Measurements from ENCODE around the gene ADAMTS2.

Gene ADAMTS2

DNA sequence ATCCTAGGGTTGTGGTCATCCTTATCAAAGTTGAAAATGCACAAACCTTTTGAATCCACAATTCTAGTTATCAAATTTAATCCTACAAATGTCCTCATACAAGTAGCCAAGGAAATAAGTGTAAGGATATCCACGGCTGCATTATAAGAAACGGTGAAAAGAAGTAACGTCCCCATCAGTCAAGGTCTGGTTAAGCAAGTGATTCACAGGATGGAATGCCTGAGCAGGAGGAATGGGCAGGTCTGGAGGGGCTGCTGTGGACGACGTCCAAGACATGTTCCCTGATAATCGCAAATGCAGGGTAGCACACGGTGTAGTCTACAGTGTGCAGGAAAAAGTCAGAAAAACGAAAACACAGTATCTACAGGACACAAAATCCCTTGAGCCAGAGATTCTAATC is 118.6 kb downstream of the ADAMTS2 start:
- H3K4me3 ChIP-seq = no peak overlapping the region
- no peaks in the 10 kb centered on the region for H3K36me3 ChIP-seq (replicated peaks)
- H3K9me3 ChIP-seq = no peaks in the 10 kb centered on the region
- H3K27me3 ChIP-seq (ENCODE audit: low read depth) = no peaks in the 10 kb centered on the region
- no peaks in the 10 kb centered on the region for H3K4me1 ChIP-seq
- no peak for DNase-seq (ENCODE audit: low spot score in 2 of 2)
- in situ Hi-C loops (cut with MboI; ENCODE audit: low sequenced_read_pairs) = no loop called here

- Histone ChIP-seq H3K4me1 (no peaks in the 10 kb centered on the region), H3K27me3 (ENCODE audit: low read depth) (no peaks in the 10 kb centered on the region), H3K4me3 (no peak overlapping the region), H3K36me3 (replicated peaks) (no peaks in the 10 kb centered on the region), H3K9me3 (no peaks in the 10 kb centered on the region)
- in situ Hi-C loops (cut with MboI; ENCODE audit: low sequenced_read_pairs) = no loop called here
- DNase-seq (ENCODE audit: low spot score in 2 of 2) = no peak
Measured at GRCh38 chr5:179225387-179225786, 119.9 kb downstream of the ADAMTS2 start.

DNA sequence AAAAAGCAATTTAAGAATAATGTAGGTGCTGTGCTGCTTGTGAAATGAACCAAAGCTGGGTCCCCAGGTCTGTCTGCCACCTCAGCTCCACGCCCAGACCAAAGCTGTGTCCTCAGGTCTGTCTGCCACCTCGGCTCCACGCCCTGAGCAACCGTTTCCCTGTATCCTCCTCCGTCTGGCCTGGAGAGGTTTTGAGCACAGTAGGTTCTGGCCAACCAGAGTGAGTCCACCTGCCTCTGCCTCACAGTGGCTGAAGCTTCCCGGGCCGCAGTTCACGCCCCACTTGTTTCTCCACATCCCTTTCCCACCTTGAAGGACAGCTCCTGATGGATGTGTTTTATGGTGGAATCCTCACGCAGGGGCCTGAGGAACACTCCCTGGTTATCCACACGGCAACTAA is 120.5 kb downstream of the ADAMTS2 start:
- Histone ChIP-seq H3K36me3 (replicated peaks) (no peaks in the 10 kb centered on the region), H3K4me3 (no peak overlapping the region), H3K27me3 (ENCODE audit: low read depth) (no peaks in the 10 kb centered on the region), H3K9me3 (no peaks in the 10 kb centered on the region), H3K4me1 (no peaks in the 10 kb centered on the region)
- no peak for DNase-seq (ENCODE audit: low spot score in 2 of 2)
- in situ Hi-C loops (cut with MboI; ENCODE audit: low sequenced_read_pairs) = no loop called here

DNA sequence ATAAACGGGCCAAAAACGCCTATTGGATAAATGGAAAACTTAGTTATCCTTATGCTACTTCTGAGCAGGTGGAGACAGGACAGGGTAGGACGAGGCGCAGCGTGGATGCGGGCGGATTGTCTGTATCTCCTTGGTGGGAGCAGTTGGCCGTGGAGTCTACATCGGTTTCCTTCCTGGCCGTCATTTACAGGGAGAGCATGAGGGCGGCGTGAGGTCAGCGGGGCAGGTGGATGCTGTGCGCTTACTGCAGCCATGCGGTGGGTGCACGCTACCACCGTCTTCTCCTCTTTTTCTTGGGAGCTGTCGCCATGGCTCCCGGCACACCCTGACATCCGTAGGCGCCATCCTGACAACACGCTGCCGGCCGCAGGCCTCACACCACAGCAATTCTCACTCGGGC is 121.3 kb downstream of the ADAMTS2 start:
- no peak for DNase-seq (ENCODE audit: low spot score in 2 of 2)
- Histone ChIP-seq H3K27me3 (ENCODE audit: low read depth) (no peaks in the 10 kb centered on the region), H3K36me3 (replicated peaks) (no peaks in the 10 kb centered on the region), H3K4me1 (no peaks in the 10 kb centered on the region), H3K9me3 (no peaks in the 10 kb centered on the region), H3K4me3 (no peak overlapping the region)
- in situ Hi-C loops (cut with MboI; ENCODE audit: low sequenced_read_pairs) = no loop called here

DNA sequence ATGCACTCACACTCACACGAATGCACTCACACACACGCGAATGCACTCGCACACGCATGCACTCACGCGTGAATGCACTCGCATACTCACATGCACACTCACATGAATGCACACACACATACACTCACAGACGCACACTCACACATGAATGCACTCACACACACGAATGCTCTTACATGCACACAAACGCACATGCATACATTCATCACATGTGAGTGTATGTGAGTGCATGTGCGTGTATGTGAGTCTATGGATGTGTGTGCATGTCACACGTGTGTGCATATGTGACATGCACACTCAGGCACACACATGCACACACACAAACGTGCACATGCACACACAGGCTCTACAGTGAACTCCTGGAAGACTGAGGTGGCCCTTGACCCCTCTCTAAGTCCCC is 121.7 kb downstream of the ADAMTS2 start:
- no peak for DNase-seq (ENCODE audit: low spot score in 2 of 2)
- Histone ChIP-seq H3K27me3 (ENCODE audit: low read depth) (no peaks in the 10 kb centered on the region), H3K9me3 (no peaks in the 10 kb centered on the region), H3K4me1 (no peaks in the 10 kb centered on the region), H3K4me3 (no peak overlapping the region), H3K36me3 (replicated peaks) (no peaks in the 10 kb centered on the region)
- in situ Hi-C loops (cut with MboI; ENCODE audit: low sequenced_read_pairs) = no loop called here

DNA sequence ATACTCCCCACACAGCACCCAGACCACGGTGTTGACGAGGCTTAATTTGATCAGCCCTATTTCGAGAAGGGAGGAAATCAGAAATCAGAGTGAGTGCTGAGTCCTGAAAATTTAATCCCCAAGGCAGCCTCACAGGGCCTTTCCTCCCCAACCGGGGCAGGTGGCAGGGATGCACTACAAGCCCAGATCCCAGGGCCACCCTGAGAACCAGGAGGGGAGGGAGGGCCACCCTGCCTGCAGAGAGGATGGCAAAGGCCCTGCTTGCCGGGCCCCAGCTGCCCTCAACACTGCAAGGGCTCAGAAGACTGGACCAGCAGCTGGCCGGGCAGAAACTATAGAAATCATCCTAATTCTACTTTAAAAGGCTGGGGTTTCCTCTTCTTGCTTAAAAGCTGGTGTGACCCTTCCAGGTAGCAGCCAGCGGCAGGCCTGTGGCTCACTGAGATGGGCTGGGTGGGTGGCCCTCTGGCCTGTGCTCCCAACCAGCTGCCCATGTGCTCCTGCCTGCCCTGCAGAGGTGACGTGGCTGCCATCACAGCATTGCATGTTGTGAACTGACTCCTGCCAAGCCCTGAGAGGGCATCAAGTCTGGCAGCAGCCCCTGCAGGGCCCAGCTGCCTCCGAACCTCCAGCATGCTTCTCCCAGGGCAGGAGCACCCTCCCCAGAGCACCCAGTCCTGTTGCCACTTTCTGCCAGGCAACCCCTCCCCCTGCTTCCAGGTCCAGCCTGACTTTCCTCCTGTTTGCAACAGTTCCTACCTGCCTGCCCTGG is 122.8 kb downstream of the ADAMTS2 start:
- Histone ChIP-seq H3K36me3 (replicated peaks) (no peaks in the 10 kb centered on the region), H3K4me1 (no peaks in the 10 kb centered on the region), H3K9me3 (no peaks in the 10 kb centered on the region), H3K4me3 (no peak overlapping the region), H3K27me3 (ENCODE audit: low read depth) (no peaks in the 10 kb centered on the region)
- in situ Hi-C loops (cut with MboI; ENCODE audit: low sequenced_read_pairs) = no loop called here
- DNase-seq (ENCODE audit: low spot score in 2 of 2) = no peak

DNA sequence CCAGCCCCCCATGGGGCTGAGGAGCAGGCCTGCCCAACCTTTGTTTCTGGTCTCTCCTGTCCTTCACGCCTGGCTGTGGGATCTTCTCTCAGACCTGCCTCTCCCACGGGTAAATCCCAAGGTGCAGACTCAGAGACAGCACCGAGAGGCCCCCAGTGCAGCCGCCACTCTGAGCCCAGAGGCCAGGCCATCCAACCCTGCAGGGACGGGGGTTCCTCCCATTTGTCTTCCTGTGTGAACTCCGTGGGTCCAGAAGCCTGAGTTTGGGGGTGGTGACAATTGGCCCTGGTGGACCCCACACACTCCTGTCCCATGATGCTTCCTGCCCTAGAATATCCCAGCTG is 123.4 kb downstream of the ADAMTS2 start:
- Histone ChIP-seq H3K4me3 (no peak overlapping the region), H3K9me3 (no peaks in the 10 kb centered on the region), H3K36me3 (replicated peaks) (no peaks in the 10 kb centered on the region), H3K27me3 (ENCODE audit: low read depth) (no peaks in the 10 kb centered on the region), H3K4me1 (no peaks in the 10 kb centered on the region)
- DNase-seq (ENCODE audit: low spot score in 2 of 2) = no peak
- in situ Hi-C loops (cut with MboI; ENCODE audit: low sequenced_read_pairs) = no loop called here

GRCh38 chr5:179221196-179221876 is 123.9 kb downstream of the ADAMTS2 start:
- in situ Hi-C loops (cut with MboI; ENCODE audit: low sequenced_read_pairs) = no loop called here
- H3K27me3 ChIP-seq (ENCODE audit: low read depth) = no peaks in the 10 kb centered on the region
- H3K36me3 ChIP-seq (replicated peaks) = no peaks in the 10 kb centered on the region
- H3K4me3 ChIP-seq = no peak overlapping the region
- DNase-seq (ENCODE audit: low spot score in 2 of 2) = no peak
- no peaks in the 10 kb centered on the region for H3K4me1 ChIP-seq
- H3K9me3 ChIP-seq = no peaks in the 10 kb centered on the region

DNA sequence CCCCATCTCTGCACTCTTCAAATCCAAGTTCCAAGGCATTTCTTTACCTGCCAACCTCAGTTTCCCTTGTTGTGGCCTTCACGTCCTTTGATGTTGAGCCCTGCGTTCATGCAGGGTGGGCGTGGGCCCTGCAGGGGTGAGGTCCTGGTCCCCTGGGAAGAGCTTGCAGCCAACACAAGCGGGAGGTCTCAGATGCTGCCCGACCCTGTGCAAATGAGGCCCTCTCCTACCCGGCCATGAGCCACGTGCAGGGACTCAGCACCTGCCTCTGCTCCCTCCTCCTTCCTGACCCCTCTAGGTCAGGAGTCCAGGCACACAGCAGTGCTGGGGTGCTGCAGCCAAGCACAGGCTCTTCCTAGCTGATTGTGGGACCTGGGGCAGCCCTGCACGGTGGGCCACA is 124.5 kb downstream of the ADAMTS2 start:
- Histone ChIP-seq H3K27me3 (ENCODE audit: low read depth) (no peaks in the 10 kb centered on the region), H3K36me3 (replicated peaks) (no peaks in the 10 kb centered on the region), H3K9me3 (no peaks in the 10 kb centered on the region), H3K4me1 (no peaks in the 10 kb centered on the region), H3K4me3 (no peak overlapping the region)
- in situ Hi-C loops (cut with MboI; ENCODE audit: low sequenced_read_pairs) = no loop called here
- DNase-seq (ENCODE audit: low spot score in 2 of 2) = no peak

GRCh38 chr5:179219661-179220620 is 125.3 kb downstream of the ADAMTS2 start:
- Histone ChIP-seq H3K27me3 (ENCODE audit: low read depth) (no peaks in the 10 kb centered on the region), H3K9me3 (no peaks in the 10 kb centered on the region), H3K4me3 (no peak overlapping the region), H3K36me3 (replicated peaks) (no peaks in the 10 kb centered on the region), H3K4me1 (no peaks in the 10 kb centered on the region)
- in situ Hi-C loops (cut with MboI; ENCODE audit: low sequenced_read_pairs) = no loop called here
- DNase-seq (ENCODE audit: low spot score in 2 of 2) = no peak

- in situ Hi-C loops (cut with MboI; ENCODE audit: low sequenced_read_pairs) = no loop called here
- Histone ChIP-seq H3K36me3 (replicated peaks) (no peaks in the 10 kb centered on the region), H3K4me3 (no peak overlapping the region), H3K27me3 (ENCODE audit: low read depth) (no peaks in the 10 kb centered on the region), H3K4me1 (no peaks in the 10 kb centered on the region), H3K9me3 (no peaks in the 10 kb centered on the region)
- no peak for DNase-seq (ENCODE audit: low spot score in 2 of 2)
Measured at GRCh38 chr5:179218943-179219330, 126.3 kb downstream of the ADAMTS2 start.

DNA sequence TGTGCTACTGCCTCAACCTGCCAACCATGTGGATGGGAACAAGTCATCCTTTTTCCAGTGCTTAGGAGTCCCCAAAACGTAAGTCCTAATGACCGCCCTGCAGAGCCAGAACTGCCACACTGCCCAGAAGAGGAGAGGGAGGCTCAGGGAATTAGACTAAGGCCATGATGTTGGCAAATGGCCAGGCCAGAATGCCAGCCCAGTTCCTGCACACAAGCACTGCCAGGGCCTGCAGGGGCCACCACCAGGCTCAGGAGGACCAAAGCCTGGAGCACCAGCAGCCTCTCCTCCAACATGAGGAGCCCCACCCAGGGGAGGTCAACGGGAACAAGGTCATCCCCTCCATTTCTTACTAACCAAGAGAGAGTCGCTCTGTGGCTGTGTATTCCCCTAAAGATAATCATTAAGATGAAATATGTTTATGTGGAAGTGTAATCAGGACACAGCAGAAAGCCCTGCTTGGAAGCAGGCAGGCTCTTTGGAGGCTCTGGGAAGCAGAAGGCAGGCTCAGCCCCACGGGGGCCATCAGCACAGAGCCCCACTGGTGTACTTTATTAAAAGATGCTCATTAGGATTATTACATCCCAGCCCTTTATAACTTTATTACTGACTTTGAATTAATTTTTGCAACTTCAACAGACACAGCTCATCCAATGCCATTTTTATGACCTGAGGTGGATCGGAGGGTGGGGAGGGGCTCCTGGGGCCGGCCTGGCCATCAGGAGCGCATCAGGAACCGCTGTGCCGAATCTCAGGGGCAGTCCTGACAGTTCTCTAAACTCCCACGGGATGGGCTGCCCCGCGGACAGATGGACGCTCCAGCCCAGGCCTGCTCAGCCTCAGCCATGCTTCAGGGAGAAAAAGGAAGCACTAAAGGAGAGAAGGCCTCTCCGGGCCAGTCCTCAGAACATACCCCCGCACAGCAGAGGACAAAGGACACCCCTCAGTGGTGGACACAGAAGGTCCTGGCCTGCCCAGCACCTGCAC is 127.0 kb downstream of the ADAMTS2 start:
- Histone ChIP-seq H3K4me1 (no peaks in the 10 kb centered on the region), H3K4me3 (no peak overlapping the region), H3K36me3 (replicated peaks) (no peaks in the 10 kb centered on the region), H3K9me3 (no peaks in the 10 kb centered on the region), H3K27me3 (ENCODE audit: low read depth) (no peaks in the 10 kb centered on the region)
- no peak for DNase-seq (ENCODE audit: low spot score in 2 of 2)
- in situ Hi-C loops (cut with MboI; ENCODE audit: low sequenced_read_pairs) = no loop called here

DNA sequence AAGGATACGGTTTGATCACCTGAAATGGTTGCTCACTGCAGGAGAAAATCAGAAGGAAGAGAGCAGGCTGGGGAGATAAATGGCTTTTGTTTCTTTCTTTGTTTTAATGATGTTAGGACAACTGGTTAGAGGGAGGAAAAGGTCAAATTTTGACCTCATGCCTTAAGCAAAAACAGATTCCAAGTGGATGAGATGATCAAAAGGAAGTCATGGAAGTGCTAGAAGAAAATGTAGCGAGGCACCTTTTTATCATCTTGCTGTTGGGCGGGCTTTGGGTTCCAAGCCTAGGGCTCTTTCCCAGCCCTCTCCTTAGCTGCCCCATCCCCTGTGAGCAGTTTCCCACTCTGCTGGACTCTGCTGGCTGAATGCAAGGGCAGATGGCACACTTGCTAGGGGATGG is 127.9 kb downstream of the ADAMTS2 start:
- Histone ChIP-seq H3K36me3 (replicated peaks) (no peaks in the 10 kb centered on the region), H3K27me3 (ENCODE audit: low read depth) (no peaks in the 10 kb centered on the region), H3K4me1 (no peaks in the 10 kb centered on the region), H3K9me3 (no peaks in the 10 kb centered on the region), H3K4me3 (no peak overlapping the region)
- no peak for DNase-seq (ENCODE audit: low spot score in 2 of 2)
- in situ Hi-C loops (cut with MboI; ENCODE audit: low sequenced_read_pairs) = no loop called here

Data from HAP-1 (cell line).